ENCODE measurements around the gene PSG7.
"Not testable (repeated sequence)": the region's sequence is repeated elsewhere in the genome, so short reads cannot be mapped to it uniquely, and the experiment has no call there.

- TF ChIP-seq CTCF (conservative IDR thresholded peaks at IDR 0.05 in 1 of 2, IDR thresholded peaks at IDR 0.05 in 1 of 2; ENCODE audit: low read depth in 1 of 2, low read length in 2 of 2); EZH2 (IDR thresholded peaks at IDR 0.05; ENCODE audit: low read length, missing control alignments): not testable (repeated sequence)
Observed at GRCh38 chr19:42920971-42921370, 16.0 kb downstream of the PSG7 start.
